NK-92 (cell line): Measurements from ENCODE around the gene HIGD1C.
"Not testable (repeated sequence)": the region's sequence is repeated elsewhere in the genome, so short reads cannot be mapped to it uniquely, and the experiment has no call there.

Experiments used
- DNase-seq: peaks from one replicate; lab custom pipeline; 2025; ENCODE audit not compliant: unreplicated experiment; lab: John Stamatoyannopoulos, UW

The HIGD1C gene

DNA sequence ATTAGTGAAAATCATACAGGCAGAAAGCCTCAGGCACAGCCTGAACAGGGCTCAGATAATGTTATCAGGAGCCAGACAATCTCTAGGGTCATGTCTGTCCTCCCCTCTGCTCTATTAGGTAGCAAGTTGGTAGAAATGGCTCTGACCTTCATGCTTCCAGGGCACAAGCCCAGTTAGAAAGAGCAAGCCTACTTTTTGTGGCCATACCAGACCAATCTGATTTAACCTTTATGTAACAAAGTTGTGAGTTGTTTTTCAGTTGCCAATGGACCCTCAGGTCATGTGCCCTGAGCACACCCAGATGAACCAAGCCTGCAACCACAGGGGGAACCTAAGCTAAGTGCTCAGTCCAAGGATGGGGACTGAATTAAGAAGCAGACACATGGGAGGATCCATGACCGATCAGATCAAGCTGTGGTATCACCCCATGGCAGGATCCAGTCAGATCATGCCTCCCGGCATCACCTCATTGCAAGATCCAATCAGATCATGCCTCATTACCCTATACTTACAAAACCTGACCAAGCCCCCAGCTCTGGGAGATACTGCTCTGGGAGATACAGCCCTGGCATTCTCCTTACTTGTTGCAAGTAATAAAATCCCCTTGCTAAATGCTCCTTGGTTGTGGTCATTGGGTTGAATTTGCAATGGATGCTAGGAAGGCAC lies 18.8 kb upstream of the HIGD1C start:
- no peak for DNase-seq

- no peak for DNase-seq
These were observed 17.9 kb upstream of the HIGD1C start for GRCh38 chr12:50934371-50934851.

DNA sequence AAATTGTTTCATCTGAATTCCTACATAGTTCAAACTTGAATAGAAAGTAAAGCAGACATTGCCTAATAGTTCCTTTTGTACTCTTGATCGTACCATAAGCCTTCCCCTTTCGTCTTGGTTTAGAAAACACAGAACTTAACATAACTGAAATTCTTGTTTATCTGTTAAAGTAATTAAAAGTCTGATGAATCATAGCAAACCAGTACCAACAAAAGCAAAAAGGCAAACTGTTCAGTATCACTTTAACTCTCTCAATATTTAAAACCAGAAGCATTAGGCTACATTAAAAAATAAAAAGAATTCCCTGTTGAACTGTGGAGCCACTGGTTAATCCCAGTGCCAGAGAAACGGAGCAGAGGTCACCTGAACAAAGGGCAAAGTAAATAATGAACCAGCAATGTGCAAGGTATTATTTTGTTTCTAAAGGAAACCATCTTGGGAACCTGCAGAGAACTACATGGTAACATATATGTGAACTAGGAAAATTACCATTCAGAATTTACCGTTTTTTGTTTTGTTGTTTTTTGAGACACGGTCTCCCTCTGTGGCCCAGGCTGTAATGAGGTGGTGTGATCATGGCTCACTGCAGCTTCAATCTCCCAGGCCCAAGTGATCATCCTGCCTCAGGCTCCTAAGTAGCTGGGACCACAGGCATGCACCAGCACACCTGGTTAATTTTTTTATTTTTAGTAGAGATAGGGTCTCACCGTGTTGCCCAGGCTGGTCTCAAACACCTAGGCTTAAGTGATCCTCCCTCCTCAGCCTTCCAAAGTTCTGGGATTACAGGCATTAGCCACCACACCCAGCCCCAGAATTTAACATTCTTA lies 17.1 kb upstream of the HIGD1C start:
- no peak for DNase-seq

GRCh38 chr12:50936821-50937530 lies 15.4 kb upstream of the HIGD1C start:
- DNase-seq = no peak

DNA sequence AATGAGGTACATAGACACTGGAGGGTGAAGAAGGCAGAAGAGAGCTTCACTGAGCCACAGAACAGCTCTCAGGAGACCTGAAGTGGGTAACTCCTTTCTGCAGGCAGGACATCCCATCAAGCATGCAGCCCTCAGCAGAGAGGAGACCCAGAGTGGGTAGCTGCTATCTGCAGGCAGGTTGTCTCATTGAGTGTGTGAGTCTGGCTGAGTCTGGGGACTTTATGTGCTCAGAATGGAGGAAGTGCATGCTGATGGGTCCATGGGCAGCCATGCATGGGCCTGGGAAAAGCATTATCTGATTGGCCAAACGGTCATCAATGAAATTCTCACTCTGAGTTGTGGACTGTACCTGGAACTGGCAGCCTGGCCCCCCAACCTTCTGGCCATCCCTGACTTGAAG lies 14.7 kb upstream of the HIGD1C start:
- no peak for DNase-seq

GRCh38 chr12:50947933-50948626 lies 4.3 kb upstream of the HIGD1C start:
- no peak for DNase-seq

- no peak for DNase-seq
These were observed 3.5 kb upstream of the HIGD1C start for GRCh38 chr12:50948798-50949197.

DNA sequence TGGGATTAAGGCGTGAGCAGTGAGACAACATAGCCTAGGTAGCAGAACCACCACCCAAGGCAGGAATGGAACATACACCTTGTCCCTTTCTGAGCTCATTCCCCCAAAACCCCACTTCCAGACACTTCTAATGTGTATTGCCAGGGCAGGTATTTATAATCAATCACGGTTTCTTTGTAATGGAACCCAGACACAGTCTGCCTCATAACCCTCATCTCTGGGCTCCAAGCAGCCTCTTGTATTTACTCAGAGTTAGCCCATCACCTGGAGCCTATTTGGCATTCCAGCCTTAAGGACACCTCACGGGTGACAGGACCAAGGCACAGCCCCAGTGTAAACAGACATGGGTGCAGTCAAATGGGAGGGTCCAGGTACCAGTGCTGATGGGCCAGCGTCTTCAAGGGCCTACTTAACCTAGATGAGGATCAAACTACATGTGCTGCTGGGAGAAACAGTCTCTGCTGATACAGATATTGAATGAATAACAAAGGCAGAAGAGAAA lies 2.5 kb upstream of the HIGD1C start:
- no peak for DNase-seq

- no peak for DNase-seq
These were observed 1.2 kb upstream of the HIGD1C start for GRCh38 chr12:50951112-50951511.

GRCh38 chr12:50953047-50953446 lies 703 bp downstream of the HIGD1C start:
- DNase-seq = no peak

- not testable (repeated sequence) for DNase-seq
These were observed 2.4 kb downstream of the HIGD1C start for GRCh38 chr12:50954789-50955188.

- no peak for DNase-seq
These were observed 2.9 kb downstream of the HIGD1C start for GRCh38 chr12:50955288-50955687.

DNA sequence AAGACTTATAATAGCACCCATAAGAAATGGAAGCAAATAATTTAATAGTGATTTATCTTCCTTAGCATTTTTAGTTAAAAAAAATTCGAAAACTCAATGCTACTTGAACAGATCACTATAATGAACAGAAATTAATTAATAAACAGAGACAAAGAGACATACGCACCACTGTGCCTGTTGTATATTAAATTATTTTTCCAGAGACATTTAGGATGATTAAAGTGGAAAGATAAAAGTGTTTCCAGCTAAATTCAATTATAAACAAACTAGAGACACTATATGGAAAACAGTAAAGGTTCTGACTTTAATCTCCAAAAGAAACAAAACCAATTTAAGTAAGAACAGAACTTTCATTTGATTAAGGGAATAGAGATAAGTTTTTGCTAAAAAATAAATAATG lies 3.4 kb downstream of the HIGD1C start:
- no peak for DNase-seq

DNA sequence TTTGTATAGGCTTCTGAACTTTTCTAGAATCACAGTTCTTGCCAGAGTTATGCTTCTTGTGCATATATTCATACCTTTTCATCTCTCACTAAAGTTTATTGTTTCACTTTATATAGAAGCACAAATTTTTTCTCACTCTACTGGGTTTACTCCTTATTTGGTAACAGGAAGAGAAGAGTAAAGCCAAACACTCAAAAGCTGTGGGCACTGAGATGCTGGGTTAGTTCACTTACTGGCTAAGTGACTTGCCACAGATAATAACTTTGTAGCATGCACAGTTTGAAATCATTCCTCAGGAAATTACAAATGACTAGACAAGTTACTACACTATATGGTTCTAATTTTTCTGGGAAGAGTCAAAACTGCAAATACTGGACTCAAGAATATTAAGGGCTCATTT lies 7.8 kb downstream of the HIGD1C start:
- no peak for DNase-seq

DNA sequence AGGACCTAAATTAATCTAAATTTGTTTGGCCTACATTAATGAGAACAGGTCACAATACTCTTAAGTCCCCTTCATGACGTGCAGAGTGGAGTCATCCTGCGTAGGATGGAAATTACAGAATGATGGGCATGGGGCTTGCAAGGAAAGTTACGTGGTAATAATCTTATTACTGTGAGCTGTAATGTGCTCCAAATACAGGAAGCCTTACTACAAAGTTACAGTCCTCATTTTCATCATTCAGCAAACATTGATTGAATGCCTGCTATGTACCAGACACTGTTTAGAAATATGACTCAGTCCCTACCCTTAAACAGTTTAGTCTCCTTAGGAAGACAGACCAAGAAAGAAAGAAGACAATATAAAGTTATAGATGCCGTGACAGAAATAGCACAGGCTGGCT lies 9.4 kb downstream of the HIGD1C start:
- no peak for DNase-seq

GRCh38 chr12:50964432-50964831 lies 12.1 kb downstream of the HIGD1C start:
- no peak for DNase-seq

DNA sequence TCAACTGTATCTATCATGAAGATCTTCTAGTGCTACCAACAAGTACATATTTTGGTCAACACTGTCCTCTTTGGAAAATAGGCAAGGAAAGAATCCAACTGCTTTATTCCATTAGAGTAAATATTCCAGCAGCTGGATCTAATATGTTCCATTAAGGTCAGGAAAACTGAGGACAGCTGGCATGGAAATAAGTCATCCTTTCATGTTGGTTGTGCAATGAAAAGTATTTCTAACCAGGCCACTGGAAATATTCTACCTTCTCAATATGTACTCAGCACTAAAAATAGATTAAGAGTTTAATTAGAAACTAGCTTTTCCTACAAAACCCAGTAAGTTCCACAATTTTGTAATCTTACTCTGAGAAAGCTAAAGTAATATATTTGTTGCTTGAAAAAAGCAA lies 19.6 kb downstream of the HIGD1C start:
- no peak for DNase-seq

DNA sequence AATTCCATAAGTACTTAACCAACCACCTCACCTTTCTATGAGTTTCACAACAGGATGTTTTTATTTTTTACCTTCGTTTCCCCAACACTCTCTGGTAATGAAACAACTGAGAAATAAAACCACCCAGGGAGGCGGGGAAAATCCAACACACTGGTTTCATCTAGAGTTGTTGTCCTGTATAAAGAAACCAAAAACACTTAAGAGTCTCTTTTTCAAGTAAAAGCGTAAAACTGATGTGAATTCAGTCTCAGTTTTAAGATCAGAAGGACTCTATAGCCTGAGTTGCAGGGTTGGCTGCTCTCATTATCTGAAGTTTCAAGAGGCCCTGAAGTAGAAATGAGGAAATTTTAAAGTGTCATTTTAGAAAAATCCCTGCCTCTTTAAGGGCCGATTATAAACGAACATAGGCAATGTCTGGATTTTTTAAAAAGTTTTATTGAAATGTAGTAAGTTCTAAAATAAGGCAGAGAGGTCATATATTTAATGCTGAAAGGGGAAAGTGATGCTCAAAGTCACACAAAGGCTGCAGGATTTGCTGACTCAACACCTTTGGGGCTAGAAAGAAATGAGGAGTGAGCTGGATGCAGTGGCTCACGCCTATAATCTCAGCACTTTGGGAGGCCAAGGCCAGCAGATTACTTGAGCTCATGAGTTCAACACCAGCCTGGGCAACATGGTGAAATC lies 27.2 kb downstream of the HIGD1C start:
- no peak for DNase-seq

GRCh38 chr12:50980545-50980944 lies 28.2 kb downstream of the HIGD1C start:
- no peak for DNase-seq
